Tibial artery (tissue), 4 donors: ENCODE data around the gene B3GAT3.
"Not testable (repeated sequence)": the region's sequence is repeated elsewhere in the genome, so short reads cannot be mapped to it uniquely, and the experiment has no call there.

Experiments used
- DNase-seq, 2 donors: peaks; one replicate each; pipeline ENCODE4 v3.0.0-alpha.2; 2019
- H3K27ac ChIP-seq, 2 donors: fragments of 200-600 bp; sonication (generic) in 1 of 2; 1 replicate in 1 of 2; 2 replicates in 1 of 2; pipeline ENCODE4 v1.5.1; 2018 to 2019; ENCODE audit warnings: mild to moderate bottlenecking in 1 of 2
- H3K27me3 ChIP-seq, 2 donors: fragments of 200-600 bp; sonication (generic) in 1 of 2; one replicate each; pipeline versions ENCODE4 v1.5.1 to v1.6.0; 2016 to 2019
- H3K36me3 ChIP-seq, 3 donors: fragments of 200-600 bp; sonication (generic) in 2 of 3; one replicate each; pipeline ENCODE4 v1.5.1; 2016 to 2019; ENCODE audit warnings: mild to moderate bottlenecking in 2 of 3
- H3K4me1 ChIP-seq, 4 donors: fragments of 200-600 bp; sonication (generic) in 2 of 4; 1 replicate in 3 of 4; 2 replicates in 1 of 4; pipeline ENCODE4 v1.5.1; 2016 to 2019
- H3K4me3 ChIP-seq, 2 donors: fragments of 200-600 bp; sonication (generic) in 1 of 2; 1 replicate in 1 of 2; 2 replicates in 1 of 2; pipeline ENCODE4 v1.5.1; 2018 to 2019; ENCODE audit warnings: mild to moderate bottlenecking in 2 of 2
- H3K9me3 ChIP-seq, 3 donors: fragments of 200-600 bp; sonication (generic) in 1 of 3; one replicate each; pipeline ENCODE4 v1.5.1; 2016 to 2019
- intact Hi-C: fragments of 100-400 bp; cut with DNase I; formaldehyde crosslinking; loops from one replicate; pipeline ENCODE4 v1.15.0; 2023; ENCODE audit warnings: low total_unique reads
- TF ChIP-seq, protein P1 (sequence below), 2 experiments: fragments of 200-600 bp in 1 of 2; fragments of 450-650 bp in 1 of 2; IDR thresholded peaks; one replicate each; pipeline ENCODE4 v1.5.1; 2017 to 2019; ENCODE audit warnings: antibody characterized with exemption in 2 of 2, mild to moderate bottlenecking in 1 of 2, moderate library complexity in 1 of 2

Gene B3GAT3

GRCh38 chr11:62652161-62653006 is 30.6 kb upstream of the B3GAT3 start:
- Histone ChIP-seq H3K27ac (peak overlapping the region; percentile 81 to 96), H3K4me3 (peak overlapping the region; percentile 60 to 96), H3K36me3 (peaks cover 12 to 33% (median 23%) of the 10 kb centered on the region in 3 donors), H3K4me1 (peaks cover 0 to 18% (median 11%) of the 10 kb centered on the region in 4 donors), H3K9me3 (no peaks in the 10 kb centered on the region), H3K27me3 (no peaks in the 10 kb centered on the region)
- intact Hi-C loops = no loop called here
- no peak for DNase-seq
- TF ChIP-seq, protein P1, sequence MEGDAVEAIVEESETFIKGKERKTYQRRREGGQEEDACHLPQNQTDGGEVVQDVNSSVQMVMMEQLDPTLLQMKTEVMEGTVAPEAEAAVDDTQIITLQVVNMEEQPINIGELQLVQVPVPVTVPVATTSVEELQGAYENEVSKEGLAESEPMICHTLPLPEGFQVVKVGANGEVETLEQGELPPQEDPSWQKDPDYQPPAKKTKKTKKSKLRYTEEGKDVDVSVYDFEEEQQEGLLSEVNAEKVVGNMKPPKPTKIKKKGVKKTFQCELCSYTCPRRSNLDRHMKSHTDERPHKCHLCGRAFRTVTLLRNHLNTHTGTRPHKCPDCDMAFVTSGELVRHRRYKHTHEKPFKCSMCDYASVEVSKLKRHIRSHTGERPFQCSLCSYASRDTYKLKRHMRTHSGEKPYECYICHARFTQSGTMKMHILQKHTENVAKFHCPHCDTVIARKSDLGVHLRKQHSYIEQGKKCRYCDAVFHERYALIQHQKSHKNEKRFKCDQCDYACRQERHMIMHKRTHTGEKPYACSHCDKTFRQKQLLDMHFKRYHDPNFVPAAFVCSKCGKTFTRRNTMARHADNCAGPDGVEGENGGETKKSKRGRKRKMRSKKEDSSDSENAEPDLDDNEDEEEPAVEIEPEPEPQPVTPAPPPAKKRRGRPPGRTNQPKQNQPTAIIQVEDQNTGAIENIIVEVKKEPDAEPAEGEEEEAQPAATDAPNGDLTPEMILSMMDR (IDR thresholded peaks at IDR 0.05) = no peak

DNA sequence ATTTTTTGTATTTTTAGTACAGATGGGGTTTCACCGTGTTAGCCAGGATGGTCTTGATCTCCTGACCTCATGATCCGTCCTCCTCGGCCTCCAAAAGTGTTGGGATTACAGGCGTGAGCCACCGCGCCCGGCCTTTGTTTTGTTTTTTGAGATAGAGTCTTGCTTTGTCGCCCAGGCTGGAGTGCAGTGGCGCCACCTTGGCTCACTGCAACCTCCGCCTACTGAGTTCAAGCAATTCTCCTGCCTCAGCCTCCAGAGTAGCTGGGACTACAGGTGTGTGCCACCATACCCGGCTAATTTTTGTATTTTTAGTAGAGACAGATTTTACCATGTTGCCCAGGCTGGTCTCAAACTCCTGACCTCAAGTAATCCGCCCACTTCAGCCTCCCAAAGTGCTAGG is 28.5 kb upstream of the B3GAT3 start:
- H3K27ac ChIP-seq, H3K4me3 ChIP-seq, H3K9me3 ChIP-seq, intact Hi-C loops, DNase-seq, H3K27me3 ChIP-seq: not testable (repeated sequence)
- peaks cover 12 to 33% (median 23%) of the 10 kb centered on the region in 3 donors for H3K36me3 ChIP-seq
- peaks cover 0 to 31% (median 21%) of the 10 kb centered on the region in 4 donors for H3K4me1 ChIP-seq

- DNase-seq = no peak
- Histone ChIP-seq H3K27ac (no peak overlapping the region), H3K9me3 (no peaks in the 10 kb centered on the region), H3K4me3 (no peak overlapping the region), H3K4me1 (peaks cover 0 to 39% (median 27%) of the 10 kb centered on the region in 4 donors), H3K36me3 (peaks cover 12 to 33% (median 23%) of the 10 kb centered on the region in 3 donors), H3K27me3 (no peaks in the 10 kb centered on the region)
- TF ChIP-seq, protein P1 (IDR thresholded peaks at IDR 0.05) = no peak
- intact Hi-C loops = no loop called here
Observed at GRCh38 chr11:62649486-62649885, 27.7 kb upstream of the B3GAT3 start.

- no peak for DNase-seq
- intact Hi-C loops = no loop called here
- Histone ChIP-seq H3K27me3 (no peaks in the 10 kb centered on the region), H3K4me3 (no peak overlapping the region), H3K9me3 (no peaks in the 10 kb centered on the region), H3K4me1 (peaks cover 0 to 44% (median 33%) of the 10 kb centered on the region in 4 donors), H3K36me3 (peaks cover 16 to 38% (median 23%) of the 10 kb centered on the region in 3 donors), H3K27ac (no peak overlapping the region)
- TF ChIP-seq, protein P1 (IDR thresholded peaks at IDR 0.05) = no peak
Observed at GRCh38 chr11:62648967-62649364, 27.2 kb upstream of the B3GAT3 start.

DNA sequence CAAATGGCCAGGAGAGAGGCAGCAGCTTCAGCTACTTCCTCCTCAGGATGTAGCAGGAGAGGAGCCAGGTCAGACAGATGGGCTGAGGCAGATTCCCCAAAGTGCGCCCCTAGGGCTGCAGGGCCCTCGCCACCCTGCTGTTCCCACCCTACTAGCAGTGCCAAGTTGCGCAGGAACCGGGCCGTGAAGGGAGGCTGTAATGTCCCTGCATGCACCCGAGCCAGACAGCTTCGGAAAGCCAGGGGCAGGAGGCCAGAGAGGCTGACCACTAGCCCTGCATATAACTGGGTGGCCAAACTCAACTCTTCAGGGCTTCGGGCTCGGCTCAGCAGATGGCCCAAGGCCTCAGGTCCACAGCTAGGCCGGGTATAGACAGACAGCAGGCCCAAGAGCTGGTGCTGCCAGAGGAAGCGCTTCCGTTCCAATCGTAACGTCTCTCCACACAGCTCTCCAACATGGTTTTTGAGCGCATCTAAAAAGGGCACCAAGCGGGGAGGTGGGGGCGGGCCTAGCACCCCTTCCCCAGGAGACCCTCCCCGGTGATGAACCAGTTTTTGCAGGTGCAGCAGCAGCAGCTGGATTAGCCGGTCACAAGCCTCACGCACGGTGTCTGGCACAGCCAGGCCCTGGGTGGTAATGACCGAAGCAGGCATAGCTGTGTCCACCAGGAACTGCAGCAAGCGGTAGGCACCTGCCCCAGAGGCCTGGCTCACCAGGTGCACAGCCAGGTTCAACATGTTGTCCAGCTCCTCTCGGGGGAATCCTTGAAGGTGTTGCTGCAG is 26.6 kb upstream of the B3GAT3 start:
- intact Hi-C loops = no loop called here
- Histone ChIP-seq H3K4me1 (peaks cover 0 to 47% (median 33%) of the 10 kb centered on the region in 4 donors), H3K4me3 (no peak overlapping the region), H3K27ac (no peak overlapping the region), H3K9me3 (no peaks in the 10 kb centered on the region), H3K27me3 (no peaks in the 10 kb centered on the region), H3K36me3 (peaks cover 22 to 44% (median 28%) of the 10 kb centered on the region in 3 donors)
- TF ChIP-seq, protein P1 (IDR thresholded peaks at IDR 0.05) = no peak
- DNase-seq = no peak

- peaks cover 30 to 51% (median 34%) of the 10 kb centered on the region in 3 donors for H3K36me3 ChIP-seq
- peaks cover 0 to 45% (median 33%) of the 10 kb centered on the region in 4 donors for H3K4me1 ChIP-seq
- TF ChIP-seq, protein P1 (IDR thresholded peaks at IDR 0.05) = no peak
- H3K9me3 ChIP-seq = no peaks in the 10 kb centered on the region
- no peak for DNase-seq
- H3K27me3 ChIP-seq = no peaks in the 10 kb centered on the region
- peak overlapping the region in 1 of 2 donors; percentile 99 for H3K27ac ChIP-seq
- intact Hi-C loops = no loop called here
- H3K4me3 ChIP-seq = no peak overlapping the region
Observed at GRCh38 chr11:62647609-62648005, 25.8 kb upstream of the B3GAT3 start.
